Neutrophil (primary cell): Measurements from ENCODE around the gene GPBP1.

Experiments
- H3K27ac ChIP-seq: fragments of 200-600 bp; sonication (generic); 2 replicates; pipeline ENCODE4 v1.5.1; 2016; ENCODE audit warnings: mild to moderate bottlenecking, moderate library complexity
- H3K27me3 ChIP-seq: fragments of 200-600 bp; sonication (generic); 2 replicates; pipeline ENCODE4 v1.6.0; 2016; ENCODE audit warnings: mild to moderate bottlenecking
- H3K36me3 ChIP-seq: fragments of 200-600 bp; sonication (generic); 2 replicates; pipeline ENCODE4 v1.5.1; 2017
- H3K4me1 ChIP-seq, 2 experiments: fragments of 200-600 bp in 1 of 2; sonication (generic) in 1 of 2; 1 replicate in 1 of 2; 2 replicates in 1 of 2; pipeline versions ENCODE4 v1.5.1 to v1.6.1; 2013 to 2016; ENCODE audit warnings: low read depth in 1 of 2, low read length in 1 of 2, mild to moderate bottlenecking in 1 of 2, moderate library complexity in 1 of 2; ENCODE audit not compliant: control insufficient read depth in 1 of 2, insufficient read depth in 1 of 2
- H3K4me3 ChIP-seq, 2 experiments: fragments of 200-600 bp in 1 of 2; sonication (generic) in 1 of 2; 1 replicate in 1 of 2; 2 replicates in 1 of 2; pipeline ENCODE4 v1.5.1; 2013 to 2016; ENCODE audit warnings: low read depth in 1 of 2, low read length in 1 of 2, mild to moderate bottlenecking in 1 of 2, moderate library complexity in 1 of 2
- H3K9me3 ChIP-seq: fragments of 200-600 bp; sonication (generic); 2 replicates; pipeline ENCODE4 v1.5.1; 2016
- CTCF ChIP-seq: fragments of 200-600 bp; sonication (generic); IDR thresholded peaks from 2 replicates; pipeline ENCODE4 v1.5.1; 2016; ENCODE audit warnings: antibody characterized with exemption

GPBP1 gene

GRCh38 chr5:57232293-57233033, 58.6 kb downstream of the GPBP1 start:
- H3K9me3 ChIP-seq, result no peaks in the 10 kb centered on the region
- H3K4me3 ChIP-seq, result no peak overlapping the region
- peaks cover 62% of the 10 kb centered on the region for H3K36me3 ChIP-seq
- no peaks in the 10 kb centered on the region for H3K27me3 ChIP-seq
- TF ChIP-seq CTCF, result no peak
- peak overlapping the region; percentile 1 for H3K27ac ChIP-seq
- no peaks in the 10 kb centered on the region for H3K4me1 ChIP-seq

- Histone ChIP-seq H3K4me1 (peaks cover 0 to 6% of the 10 kb centered on the region in 2 experiments), H3K27ac (peak overlapping the region; percentile 40), H3K36me3 (peaks cover 45% of the 10 kb centered on the region), H3K9me3 (no peaks in the 10 kb centered on the region), H3K4me3 (no peak overlapping the region), H3K27me3 (no peaks in the 10 kb centered on the region)
- TF ChIP-seq CTCF, result no peak
These were observed 69.7 kb downstream of the GPBP1 start for GRCh38 chr5:57243286-57244137.

DNA sequence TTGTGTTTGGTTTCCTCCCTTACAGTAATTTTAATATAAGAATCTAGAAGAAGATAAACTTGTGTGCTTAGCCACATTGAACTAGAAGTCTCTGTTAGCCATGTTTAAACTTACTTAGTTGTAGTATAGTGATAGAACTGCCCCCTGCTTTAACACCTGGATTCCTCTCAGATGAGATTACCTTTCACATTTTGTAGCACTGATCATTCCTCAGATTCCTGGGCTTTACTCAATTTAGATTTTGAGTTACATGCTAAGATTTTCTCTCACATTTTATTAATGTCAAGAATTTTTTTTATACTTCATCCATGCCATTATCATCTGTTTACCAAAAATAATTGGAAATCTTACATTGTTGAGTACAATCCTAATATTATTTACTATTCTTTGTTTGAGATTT, 70.5 kb downstream of the GPBP1 start:
- Histone ChIP-seq H3K27ac (peak overlapping the region; percentile 17), H3K27me3 (no peaks in the 10 kb centered on the region)

GRCh38 chr5:57246426-57246825, 72.6 kb downstream of the GPBP1 start:
- Histone ChIP-seq H3K27me3 (no peaks in the 10 kb centered on the region), H3K27ac (no peak overlapping the region)
- TF ChIP-seq CTCF, result no peak

More for the DNA sequence above, 70.5 kb downstream of the GPBP1 start:
- no peaks in the 10 kb centered on the region for H3K9me3 ChIP-seq
- peaks cover 45% of the 10 kb centered on the region for H3K36me3 ChIP-seq
- no peak overlapping the region for H3K4me3 ChIP-seq
- H3K4me1 ChIP-seq, result peaks cover 0 to 6% of the 10 kb centered on the region in 2 experiments
- TF ChIP-seq CTCF, result no peak

GRCh38 chr5:57247765-57248164, 73.9 kb downstream of the GPBP1 start:
- Histone ChIP-seq H3K36me3 (peaks cover 65% of the 10 kb centered on the region), H3K27ac (peak overlapping the region; percentile 10), H3K4me3 (no peak overlapping the region), H3K4me1 (peaks cover 0 to 6% of the 10 kb centered on the region in 2 experiments), H3K27me3 (no peaks in the 10 kb centered on the region), H3K9me3 (no peaks in the 10 kb centered on the region)
- no peak for TF ChIP-seq CTCF

More at GRCh38 chr5:57246426-57246825, 72.6 kb downstream of the GPBP1 start:
- Histone ChIP-seq H3K9me3 (no peaks in the 10 kb centered on the region), H3K4me3 (no peak overlapping the region), H3K4me1 (peaks cover 0 to 6% of the 10 kb centered on the region in 2 experiments), H3K36me3 (peaks cover 51% of the 10 kb centered on the region)
